Stomach (tissue), 4 donors: ENCODE results near the gene SFXN5.

Source experiments
- EP300 ChIP-seq: sonication (generic); formaldehyde crosslinking; IDR thresholded peaks from one replicate; pipeline ENCODE4 v1.6.1; 2017; ENCODE audit warnings: antibody characterized with exemption
- POLR2A ChIP-seq, 4 donors: fragments of 450-650 bp; IDR thresholded peaks; one replicate each; pipeline ENCODE4 v1.6.1; 2016; ENCODE audit warnings: antibody characterized with exemption in 4 of 4, control low read depth in 2 of 4, mild to moderate bottlenecking in 1 of 4, moderate library complexity in 1 of 4
- POLR2AphosphoS5 ChIP-seq, 3 donors: sonication (generic); formaldehyde crosslinking; IDR thresholded peaks; one replicate each; pipeline ENCODE4 v1.6.1; 2016; ENCODE audit warnings: antibody characterized with exemption in 3 of 3
- TF ChIP-seq, protein P1 (sequence below), 7 experiments: fragments of 450-650 bp in 4 of 7; fragments of 200-600 bp in 3 of 7; sonication (generic) in 3 of 7; IDR thresholded peaks; one replicate each; pipeline ENCODE4 v1.5.1; 2016 to 2019; ENCODE audit warnings: antibody characterized with exemption in 7 of 7, control low read depth in 2 of 7, mild to moderate bottlenecking in 1 of 7

DNA sequence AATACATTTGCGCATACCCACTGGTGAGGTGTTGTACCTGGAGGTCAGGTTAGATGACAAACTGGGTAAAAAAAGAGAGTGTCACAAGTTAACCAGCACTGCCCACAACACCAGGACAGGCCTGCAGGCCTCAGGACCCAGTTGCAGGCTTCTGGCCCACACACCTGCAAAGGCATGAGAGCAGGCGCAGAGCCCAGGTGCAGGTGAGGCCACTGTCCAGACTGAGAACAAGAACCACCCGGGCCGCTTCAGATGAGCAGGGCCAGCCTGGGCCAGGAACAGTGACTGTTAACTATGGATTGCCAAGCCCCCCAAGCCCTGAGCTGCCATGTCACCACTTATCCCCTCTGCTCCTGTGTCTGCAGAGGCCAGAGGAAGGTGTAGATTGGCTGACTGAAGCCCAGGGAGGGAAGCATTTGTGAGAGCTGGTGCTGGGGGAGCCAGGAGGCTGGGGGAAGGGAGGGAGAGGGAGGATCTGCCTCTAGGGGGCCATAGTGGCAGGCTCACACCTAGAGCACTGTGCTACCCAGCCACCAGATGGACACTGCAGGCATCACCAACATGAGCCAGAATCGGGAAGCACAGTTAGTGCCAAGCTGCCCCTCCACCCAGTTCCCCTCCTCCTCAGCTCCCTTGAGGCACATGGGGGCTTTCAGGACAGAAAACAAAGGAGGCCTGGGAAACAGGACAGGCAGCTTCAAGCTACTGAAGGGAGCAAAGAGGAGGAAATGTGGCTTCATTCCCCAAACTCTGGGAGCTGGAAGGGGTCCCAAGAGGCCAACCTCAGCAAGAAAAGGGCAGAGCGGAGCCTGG lies 35.4 kb downstream of the SFXN5 start:
- no peak for TF ChIP-seq POLR2AphosphoS5 (IDR thresholded peaks at IDR 0.05)
- TF ChIP-seq, protein P1, sequence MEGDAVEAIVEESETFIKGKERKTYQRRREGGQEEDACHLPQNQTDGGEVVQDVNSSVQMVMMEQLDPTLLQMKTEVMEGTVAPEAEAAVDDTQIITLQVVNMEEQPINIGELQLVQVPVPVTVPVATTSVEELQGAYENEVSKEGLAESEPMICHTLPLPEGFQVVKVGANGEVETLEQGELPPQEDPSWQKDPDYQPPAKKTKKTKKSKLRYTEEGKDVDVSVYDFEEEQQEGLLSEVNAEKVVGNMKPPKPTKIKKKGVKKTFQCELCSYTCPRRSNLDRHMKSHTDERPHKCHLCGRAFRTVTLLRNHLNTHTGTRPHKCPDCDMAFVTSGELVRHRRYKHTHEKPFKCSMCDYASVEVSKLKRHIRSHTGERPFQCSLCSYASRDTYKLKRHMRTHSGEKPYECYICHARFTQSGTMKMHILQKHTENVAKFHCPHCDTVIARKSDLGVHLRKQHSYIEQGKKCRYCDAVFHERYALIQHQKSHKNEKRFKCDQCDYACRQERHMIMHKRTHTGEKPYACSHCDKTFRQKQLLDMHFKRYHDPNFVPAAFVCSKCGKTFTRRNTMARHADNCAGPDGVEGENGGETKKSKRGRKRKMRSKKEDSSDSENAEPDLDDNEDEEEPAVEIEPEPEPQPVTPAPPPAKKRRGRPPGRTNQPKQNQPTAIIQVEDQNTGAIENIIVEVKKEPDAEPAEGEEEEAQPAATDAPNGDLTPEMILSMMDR (IDR thresholded peaks at IDR 0.05) = no peak
- TF ChIP-seq POLR2A (IDR thresholded peaks at IDR 0.05) = no peak
- TF ChIP-seq EP300 = no peak
